ENCODE results near the gene STK33.

The STK33 gene

GRCh38 chr11:8426076-8426475, 168.0 kb downstream of the STK33 start:
- DNase-seq (ENCODE audit: low spot score), result no peak

- DNase-seq (ENCODE audit: low spot score), result no peak
These were observed 178.8 kb downstream of the STK33 start for GRCh38 chr11:8415195-8415594.

- DNase-seq (ENCODE audit: low spot score), result no peak
These were observed 185.7 kb downstream of the STK33 start for GRCh38 chr11:8408151-8408941.

- no peak for DNase-seq (ENCODE audit: low spot score)
These were observed 190.7 kb downstream of the STK33 start for GRCh38 chr11:8403310-8403709.

- no peak for DNase-seq (ENCODE audit: low spot score)
These were observed 201.1 kb downstream of the STK33 start for GRCh38 chr11:8392886-8393285.

GRCh38 chr11:8392166-8392565, 201.9 kb downstream of the STK33 start:
- DNase-seq (ENCODE audit: low spot score), result no peak

GRCh38 chr11:8390851-8391612, 203.0 kb downstream of the STK33 start:
- no peak for DNase-seq (ENCODE audit: low spot score)

- DNase-seq (ENCODE audit: low spot score), result peak; percentile 44
These were observed 204.7 kb downstream of the STK33 start for GRCh38 chr11:8389029-8389996.

GRCh38 chr11:8387693-8388092, 206.3 kb downstream of the STK33 start:
- no peak for DNase-seq (ENCODE audit: low spot score)

- DNase-seq (ENCODE audit: low spot score), result no peak
These were observed 206.9 kb downstream of the STK33 start for GRCh38 chr11:8387141-8387540.

GRCh38 chr11:8386134-8386864, 207.7 kb downstream of the STK33 start:
- no peak for DNase-seq (ENCODE audit: low spot score)

GRCh38 chr11:8384199-8384821, 209.7 kb downstream of the STK33 start:
- no peak for DNase-seq (ENCODE audit: low spot score)

GRCh38 chr11:8383627-8384026, 210.4 kb downstream of the STK33 start:
- DNase-seq (ENCODE audit: low spot score), result no peak

GRCh38 chr11:8383227-8383626, 210.8 kb downstream of the STK33 start:
- DNase-seq (ENCODE audit: low spot score), result no peak

GRCh38 chr11:8382436-8383053, 211.5 kb downstream of the STK33 start:
- DNase-seq (ENCODE audit: low spot score), result no peak

- DNase-seq (ENCODE audit: low spot score), result no peak
These were observed 212.1 kb downstream of the STK33 start for GRCh38 chr11:8381871-8382396.

GRCh38 chr11:8381343-8381742, 212.7 kb downstream of the STK33 start:
- DNase-seq (ENCODE audit: low spot score), result no peak

- no peak for DNase-seq (ENCODE audit: low spot score)
These were observed 218.1 kb downstream of the STK33 start for GRCh38 chr11:8375932-8376331.

- no peak for DNase-seq (ENCODE audit: low spot score)
These were observed 218.6 kb downstream of the STK33 start for GRCh38 chr11:8375460-8375859.

- no peak for DNase-seq (ENCODE audit: low spot score)
These were observed 219.3 kb downstream of the STK33 start for GRCh38 chr11:8374716-8375115.
